Hematopoietic multipotent progenitor cell treated with erythropoietin and hydrocortisone succinate and interleukin-3 and kit ligand, for 17 days (in vitro differentiated cells): ENCODE measurements around the gene CNTNAP2.

Experiments used
- DNase-seq: peaks from one replicate; pipeline ENCODE4 v3.0.0-alpha.2; 2015; ENCODE audit warnings: low spot score

CNTNAP2 gene

DNA sequence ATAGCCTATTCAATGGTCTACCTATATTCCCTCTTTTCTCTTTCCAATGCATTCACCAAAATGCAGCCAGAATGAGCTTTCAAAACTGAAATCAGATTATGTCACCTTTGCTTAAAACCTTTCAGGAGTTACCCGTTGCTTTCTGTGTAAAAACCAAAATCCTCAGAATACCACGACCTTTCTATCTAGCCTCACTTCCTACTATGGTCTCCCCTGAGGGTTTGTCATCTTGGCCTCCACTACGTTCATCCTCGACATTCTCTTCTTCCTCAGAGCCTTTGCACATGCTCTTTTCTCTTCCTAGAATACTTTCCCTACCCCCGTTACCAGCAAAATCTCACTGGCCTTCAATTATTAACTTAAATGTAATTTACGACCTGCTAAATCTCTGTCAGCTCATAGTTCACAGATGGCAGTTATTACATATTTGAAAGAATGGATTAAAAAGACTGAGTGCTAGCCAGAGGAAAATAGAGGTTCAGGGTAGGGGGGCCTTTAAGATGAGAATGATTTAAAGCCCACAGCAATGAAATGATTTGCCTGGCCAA is 2093.1 kb downstream of the CNTNAP2 start:
- no peak for DNase-seq

DNA sequence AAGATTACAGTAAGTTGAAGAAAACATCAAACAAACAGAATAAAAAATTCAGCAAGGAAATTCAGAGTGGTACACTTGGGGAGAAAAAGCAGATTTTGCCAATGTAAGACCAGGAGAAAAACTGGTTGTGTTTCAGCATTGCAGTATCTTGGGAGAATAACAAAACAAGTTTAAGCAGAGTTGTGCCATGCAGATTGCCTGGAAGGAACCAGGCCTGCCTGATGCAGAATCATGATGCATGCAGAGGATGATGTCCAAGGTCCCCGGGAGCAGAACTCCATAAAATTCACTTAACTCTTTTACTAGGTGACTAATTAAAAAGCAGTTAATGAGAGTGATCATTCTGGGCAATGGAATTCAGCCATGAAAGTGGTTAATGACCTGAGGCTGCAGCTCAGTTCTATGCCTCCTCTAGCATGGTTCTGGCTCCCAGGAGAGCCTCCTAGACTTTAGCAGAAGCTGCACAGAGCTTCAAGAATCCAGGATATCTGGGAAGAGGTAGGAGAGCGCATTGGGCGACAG is 2094.3 kb downstream of the CNTNAP2 start:
- no peak for DNase-seq

DNA sequence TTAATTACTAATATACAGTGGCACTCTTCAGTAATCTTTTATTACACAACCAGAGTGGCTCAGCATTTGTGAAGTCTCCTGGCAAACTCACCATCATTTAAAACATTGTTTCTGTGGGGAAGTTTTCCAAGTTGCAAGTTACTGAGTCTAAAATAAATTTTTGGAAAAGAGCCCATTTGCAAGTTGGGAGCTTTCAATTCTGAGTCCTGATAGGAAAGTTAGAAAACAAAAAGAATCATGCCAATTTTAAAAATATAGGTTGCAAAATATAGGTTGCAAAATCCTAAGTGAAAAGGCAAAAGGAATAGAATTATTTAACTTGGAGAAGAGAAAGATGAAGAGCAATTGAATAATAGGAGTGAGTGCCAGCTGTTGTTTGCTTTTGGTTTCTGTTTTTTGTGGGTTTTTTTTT is 2095.1 kb downstream of the CNTNAP2 start:
- DNase-seq, result no peak

DNA sequence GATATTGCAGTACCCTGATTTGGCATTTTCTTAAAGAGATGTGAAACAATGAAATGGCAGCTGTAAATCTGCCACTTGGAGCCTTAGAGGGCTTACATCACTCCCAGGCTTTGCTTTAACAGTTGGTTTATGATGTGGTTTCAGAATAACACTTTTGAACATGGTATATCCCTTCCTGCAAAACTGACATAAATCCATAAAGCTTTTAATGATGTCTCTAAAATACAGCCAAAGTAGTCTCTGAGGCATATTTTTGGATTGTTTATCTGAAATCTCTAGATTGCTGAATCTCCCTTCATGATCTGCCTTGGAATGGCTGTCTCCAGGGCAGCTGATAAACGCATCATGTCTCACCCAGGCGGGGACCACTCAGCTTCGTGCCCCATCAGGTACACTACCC is 2096.1 kb downstream of the CNTNAP2 start:
- DNase-seq, result no peak

DNA sequence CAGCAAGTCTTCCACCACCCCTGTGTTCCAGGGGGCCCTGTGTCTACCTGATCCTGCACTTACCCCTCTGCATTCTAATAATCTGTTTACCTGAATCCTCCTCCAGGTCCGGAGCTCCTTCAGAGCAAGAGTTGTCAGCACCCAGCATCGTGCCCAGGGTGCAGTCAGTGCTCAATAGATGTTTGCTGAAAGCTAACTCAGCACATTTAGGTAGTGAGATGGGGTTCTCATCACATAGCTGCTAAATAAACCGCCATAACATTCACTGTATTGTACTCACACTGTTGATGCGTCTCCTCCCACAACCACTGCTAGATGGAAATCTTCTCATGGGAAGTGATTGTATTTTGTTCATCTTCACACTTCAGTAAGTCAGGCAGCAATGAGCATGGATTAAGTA is 2097.5 kb downstream of the CNTNAP2 start:
- no peak for DNase-seq

DNA sequence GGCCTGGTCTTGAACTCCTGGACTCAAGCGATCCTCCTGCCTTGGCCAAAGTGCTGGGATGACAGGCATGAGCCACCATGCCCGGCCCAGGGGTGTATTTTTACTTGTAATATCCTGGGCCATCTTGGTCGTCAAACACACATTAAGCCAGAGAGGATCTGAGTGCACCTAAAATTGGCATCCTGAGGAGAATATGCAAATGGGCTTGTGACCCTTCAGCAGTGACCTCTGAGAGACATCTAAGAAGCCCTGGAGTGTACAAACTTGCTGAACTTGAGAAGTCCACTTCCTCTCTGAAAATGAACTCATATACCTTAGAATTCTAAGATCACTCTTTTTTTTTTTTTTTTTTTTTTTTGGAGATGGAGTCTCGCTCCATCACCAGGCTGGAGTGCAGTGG is 2102.0 kb downstream of the CNTNAP2 start:
- DNase-seq, result no peak

DNA sequence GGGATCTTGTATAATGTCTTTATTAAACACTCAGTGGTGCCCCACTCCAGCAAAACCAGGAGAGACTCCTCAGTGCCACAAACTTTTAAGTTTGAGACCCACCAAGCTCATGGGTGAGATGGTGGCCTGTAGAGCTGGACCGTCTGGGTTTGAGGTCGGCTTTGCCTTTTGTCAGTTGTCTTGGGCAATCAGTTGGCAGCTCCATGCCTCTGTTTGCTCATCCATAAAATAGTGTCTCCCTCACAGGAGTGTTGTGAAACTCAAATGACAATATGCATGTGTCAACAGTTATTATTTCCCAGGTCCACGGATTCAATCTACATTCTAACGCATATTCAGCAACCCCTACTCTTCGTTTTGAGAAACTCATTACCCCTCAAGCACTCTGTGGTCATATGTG is 2106.1 kb downstream of the CNTNAP2 start:
- DNase-seq, result no peak

DNA sequence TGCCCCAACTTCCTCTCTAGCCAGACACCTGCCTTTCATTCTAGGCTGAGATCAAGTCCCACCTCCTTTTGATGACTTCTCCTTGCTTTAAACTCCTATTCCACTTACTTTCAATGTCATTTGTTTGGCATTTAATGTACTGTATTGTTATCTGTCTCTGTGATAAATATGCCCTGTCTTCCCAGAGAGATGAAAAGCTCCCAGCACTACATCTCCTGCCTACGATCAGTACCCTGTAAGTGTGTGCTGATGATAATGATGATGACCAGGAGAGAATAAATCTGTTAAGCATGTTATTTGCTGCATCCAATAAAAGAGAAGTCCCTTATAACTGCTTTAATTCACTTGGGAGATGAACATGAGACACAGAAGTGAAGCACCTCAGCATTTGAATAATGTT is 2106.6 kb downstream of the CNTNAP2 start:
- DNase-seq, result no peak

DNA sequence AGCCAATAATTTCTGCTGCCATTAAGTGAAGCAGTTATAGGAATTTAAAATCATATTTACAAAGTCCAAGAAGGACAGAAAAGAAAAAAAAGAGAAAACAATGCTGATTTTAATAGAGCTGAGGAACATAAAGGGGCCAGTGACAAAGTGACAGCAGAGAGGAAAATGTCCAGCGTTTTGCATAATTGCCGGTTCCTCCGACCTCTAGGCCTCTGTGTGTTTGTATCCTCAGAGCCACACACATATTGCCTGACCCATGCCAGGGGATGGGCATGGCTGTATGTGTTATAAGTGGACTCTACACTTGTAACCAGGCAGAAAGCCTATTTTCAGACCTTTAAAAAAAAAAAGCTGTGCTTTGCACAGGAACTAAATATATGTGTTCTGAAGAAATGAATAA is 2107.1 kb downstream of the CNTNAP2 start:
- no peak for DNase-seq

DNA sequence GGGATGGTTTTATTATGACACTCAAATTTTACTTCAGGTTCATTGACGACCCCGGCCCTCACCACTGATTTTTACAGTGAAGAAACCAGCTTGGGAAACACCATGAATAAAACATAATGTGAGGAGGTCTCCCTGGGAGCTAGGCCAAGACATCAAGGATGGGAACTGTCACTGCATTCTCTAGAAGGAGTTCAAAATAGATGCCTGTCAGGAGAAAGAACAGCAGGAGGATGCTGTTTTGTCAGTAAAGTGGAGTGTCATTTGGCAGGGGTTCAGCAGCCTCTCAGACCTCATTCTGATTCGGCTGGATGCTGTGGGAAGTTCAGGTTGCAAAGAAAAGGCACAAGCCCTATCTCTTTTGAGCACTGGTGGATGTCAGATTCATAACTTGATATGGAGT is 2113.7 kb downstream of the CNTNAP2 start:
- no peak for DNase-seq

DNA sequence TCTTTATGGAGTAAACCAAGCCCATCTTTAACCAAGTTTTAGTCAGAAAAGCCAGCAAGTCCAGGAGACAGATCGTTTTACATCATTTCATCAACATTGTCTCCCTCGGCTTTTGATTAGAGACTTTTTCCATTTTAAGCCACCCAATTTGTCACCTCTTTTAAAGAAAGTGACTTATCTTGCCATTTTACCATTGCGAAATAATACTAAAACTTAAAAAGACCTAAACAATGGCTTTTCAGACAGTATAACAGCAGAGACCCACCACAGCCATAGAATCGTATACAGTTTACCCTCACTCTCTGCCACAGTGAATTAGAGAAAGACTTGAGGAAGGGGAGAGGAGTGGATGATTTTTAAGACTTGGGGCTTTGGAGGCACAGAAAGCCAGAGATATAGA is 2114.3 kb downstream of the CNTNAP2 start:
- no peak for DNase-seq

DNA sequence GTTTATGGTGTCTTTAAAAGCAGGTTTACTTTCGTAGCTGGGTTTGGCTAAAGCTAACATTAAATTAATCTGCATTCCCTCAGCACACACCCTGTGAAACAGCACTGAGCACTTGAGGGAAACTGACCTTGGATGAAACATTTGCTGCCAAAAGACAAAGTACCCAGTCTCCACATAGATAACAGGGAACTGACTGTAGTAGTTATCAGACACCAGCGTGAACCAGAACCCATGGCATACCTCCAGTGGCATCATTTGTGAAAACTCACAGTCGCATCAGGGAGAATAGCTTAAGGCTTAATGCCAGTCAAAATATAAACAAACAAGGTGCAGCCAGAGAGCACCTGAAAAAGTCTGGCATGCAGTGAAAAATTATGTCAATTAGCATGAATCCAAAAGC is 2116.2 kb downstream of the CNTNAP2 start:
- DNase-seq, result no peak

DNA sequence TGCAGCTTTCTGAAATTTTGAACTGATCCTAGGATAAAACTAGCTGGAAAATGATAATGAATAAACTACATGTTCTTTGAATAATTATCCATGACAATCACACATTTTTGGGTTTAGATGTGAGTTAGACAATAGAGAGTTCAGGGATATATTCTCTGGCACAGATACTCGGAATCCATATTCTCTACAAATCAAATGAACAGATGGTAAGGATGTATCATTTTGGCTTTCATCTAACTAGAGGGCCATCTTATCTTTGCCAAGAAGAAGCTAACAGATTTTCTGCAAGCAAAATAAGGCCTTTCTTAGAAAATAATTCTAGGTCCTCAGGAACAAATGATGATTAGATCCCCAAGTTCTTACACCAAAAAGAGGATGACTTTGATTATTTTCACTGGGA is 2118.1 kb downstream of the CNTNAP2 start:
- DNase-seq, result no peak

DNA sequence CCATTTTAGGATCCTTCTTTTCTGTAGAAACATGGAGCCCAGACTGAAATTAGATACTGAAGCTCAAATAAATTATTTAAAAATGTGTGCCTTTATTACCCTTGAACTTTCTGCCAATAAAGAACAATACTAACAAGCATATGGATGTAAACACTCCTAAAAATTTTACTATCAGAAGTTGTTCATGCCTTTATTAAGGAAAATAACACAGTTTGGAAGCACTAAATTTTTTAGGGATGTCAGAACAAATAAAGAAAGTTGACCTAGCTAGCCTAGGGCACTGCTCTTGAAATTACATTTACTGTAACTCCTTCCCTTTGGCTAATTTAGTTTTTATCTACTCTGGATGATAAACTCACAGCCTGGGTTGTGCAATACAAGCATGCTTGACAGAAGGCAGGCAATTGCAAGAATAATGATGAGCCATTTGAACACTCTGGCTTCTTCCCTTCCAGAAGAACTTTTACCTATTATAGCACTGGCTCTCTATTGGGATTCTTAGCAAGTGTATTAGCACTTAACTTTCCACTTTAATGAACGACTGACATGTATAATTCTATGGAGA is 2122.2 kb downstream of the CNTNAP2 start:
- no peak for DNase-seq

DNA sequence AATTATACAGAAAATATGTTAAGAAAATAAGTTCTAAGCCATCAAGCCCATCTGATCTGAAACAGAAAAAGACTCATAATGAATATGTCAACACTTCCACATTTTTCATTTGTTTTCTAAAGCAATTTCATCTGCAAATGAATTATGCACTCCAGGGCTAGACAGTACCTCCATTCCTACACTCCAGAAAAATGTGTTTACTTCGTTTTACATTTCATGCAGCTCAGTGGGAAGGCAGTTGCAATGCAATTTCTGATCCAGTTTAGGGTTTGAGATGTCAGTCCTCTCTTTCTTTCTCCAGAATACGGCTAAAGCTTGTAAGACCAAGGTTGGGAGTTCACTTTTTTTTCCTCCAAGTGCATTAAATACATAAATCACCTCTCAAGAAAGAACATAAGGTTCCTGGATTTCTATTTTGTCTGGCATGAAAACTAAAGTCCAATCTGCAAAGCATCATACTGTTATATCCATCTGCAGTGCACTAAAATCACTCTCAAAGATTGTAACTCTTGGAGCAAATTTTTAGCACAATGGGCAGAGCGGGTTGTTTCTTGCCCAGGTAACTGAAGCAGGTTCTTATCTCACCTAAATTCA is 2125.2 kb downstream of the CNTNAP2 start:
- DNase-seq, result no peak

DNA sequence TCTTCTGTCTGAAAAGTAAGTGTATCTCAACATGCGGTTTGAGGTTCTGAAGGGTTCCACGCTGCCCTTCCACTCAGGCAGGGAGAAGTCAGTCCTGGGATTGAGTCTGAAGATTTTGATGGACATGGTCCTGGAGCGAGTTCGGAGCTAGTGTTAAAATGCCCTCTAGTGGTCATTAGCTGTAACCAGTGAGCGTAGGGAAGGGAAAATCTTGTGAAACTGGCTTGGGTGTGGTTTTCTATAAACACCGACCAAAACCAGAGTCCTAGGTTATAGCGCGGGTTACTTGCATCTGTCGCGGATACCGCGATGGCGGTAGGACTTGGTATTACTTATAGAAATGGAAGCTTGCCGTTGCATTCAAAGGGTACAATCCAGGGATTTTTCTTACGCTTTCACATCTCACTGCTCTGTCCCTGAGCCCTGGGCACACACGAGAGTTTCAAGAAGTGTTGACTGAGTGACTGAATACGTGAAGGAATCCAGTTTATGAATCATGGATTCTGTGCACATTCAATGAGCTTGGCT is 2125.8 kb downstream of the CNTNAP2 start:
- peak; percentile 15 for DNase-seq

DNA sequence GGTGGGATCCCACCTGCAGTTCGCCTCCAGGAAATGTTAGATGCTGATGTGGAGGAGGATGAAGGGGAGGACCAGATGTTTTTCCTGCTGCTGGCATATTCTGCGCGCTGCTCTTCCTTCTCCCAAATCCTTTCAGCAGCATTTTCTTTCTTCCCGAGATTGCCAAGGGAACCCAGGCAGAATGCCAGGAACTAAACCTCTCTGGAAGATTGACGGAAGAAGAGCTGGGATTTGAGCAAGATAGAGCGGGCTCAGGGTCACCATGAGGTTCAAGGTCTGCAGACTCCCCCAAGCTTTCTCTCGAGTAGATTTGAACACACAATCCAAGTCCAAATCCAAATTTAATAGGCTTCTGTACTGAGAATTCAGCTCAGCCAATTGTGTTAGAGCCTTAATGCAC is 2128.8 kb downstream of the CNTNAP2 start:
- no peak for DNase-seq

DNA sequence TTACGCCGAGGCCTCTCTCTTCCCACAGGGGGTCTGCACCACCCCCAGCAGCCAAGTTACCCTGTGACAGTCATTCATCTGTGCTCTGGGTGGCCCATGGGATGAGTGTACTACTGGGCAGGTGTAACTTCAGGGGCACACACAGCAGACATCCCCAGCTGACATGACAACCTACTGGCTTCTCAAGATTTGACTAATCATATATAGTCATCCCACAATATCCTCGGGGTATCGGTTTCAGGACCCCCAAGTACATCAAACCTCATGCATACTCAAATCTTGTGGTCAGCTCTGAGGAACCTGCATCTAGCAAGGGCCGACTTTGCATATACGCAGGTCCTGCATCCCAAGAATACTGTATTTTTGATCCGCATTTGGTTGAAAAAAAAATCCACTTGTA is 2137.0 kb downstream of the CNTNAP2 start:
- no peak for DNase-seq

DNA sequence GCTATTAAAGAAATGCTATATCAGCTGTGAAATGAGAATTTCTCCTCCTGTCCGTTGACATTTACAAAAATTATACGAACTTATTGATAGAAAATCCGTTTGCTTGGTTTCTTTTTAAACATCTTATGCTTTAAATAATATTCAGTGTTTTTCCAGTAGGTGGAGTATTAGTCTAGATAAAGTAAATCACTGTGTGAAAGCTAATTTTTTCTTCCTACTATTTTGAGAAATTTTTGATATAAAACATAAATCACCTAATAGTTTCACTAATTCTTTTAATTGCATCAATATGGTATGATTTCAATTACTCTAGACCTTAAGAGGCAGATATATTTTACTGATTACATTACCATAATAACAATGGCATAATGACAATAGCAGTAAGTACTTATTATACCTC is 2138.7 kb downstream of the CNTNAP2 start:
- DNase-seq, result no peak

DNA sequence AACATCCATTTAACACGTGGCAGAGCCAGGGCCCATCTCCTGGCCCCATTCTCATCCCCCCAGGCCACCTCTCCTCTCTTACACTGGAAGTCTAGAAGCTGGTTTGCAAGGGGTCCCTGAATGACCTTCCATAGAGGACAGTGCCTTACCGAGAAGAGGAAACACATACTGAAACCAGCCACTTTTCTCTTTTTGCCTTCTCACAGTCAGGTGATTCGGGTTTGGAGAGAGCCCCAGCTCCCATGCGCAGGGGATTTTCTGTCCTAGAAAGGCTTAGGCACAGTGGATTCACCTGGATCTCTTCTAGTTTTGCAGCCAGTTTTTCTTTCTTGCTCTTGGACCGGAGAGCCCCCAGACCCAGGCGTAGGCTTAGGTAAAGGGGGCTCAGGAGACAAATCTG is 2139.8 kb downstream of the CNTNAP2 start:
- no peak for DNase-seq

DNA sequence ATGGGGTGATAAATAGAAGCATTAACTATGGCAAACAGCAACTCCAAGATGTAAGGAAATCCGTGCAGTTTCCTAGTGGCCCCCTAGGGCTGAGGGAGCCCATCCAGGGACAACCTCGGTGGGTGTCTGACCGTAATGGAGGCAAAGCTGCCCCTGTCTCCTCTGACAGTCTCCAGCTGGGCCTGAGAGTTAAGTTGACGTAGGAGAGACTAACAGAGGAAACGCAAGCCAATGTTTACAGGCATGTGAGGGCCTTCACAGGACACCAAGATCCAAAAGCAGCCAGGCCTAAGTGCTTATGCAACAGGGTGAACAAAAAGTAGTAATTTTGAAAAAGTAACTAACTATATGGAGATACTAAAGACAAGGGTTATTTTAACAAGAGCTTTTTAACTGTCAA is 2144.0 kb downstream of the CNTNAP2 start:
- no peak for DNase-seq

DNA sequence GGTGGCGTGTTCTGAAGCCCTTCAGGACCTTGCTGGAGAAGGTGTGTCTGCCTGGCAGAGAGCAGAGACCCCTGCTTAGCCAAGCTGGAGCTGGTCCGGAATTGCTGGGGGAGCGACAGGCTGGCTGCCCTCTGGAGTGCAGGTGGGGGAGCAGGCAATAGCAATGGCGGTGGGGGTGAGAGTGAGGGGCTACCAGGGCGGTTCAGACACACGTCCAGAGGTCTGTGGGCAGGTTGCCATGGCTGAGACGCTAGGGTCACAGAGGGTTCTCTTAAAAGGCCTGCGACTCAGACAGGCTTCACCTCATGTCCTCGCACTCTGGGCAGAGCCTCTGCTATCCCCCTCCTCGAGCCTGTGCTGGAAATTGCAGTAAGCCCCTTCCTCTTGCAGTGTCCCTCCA is 2144.9 kb downstream of the CNTNAP2 start:
- DNase-seq, result no peak

DNA sequence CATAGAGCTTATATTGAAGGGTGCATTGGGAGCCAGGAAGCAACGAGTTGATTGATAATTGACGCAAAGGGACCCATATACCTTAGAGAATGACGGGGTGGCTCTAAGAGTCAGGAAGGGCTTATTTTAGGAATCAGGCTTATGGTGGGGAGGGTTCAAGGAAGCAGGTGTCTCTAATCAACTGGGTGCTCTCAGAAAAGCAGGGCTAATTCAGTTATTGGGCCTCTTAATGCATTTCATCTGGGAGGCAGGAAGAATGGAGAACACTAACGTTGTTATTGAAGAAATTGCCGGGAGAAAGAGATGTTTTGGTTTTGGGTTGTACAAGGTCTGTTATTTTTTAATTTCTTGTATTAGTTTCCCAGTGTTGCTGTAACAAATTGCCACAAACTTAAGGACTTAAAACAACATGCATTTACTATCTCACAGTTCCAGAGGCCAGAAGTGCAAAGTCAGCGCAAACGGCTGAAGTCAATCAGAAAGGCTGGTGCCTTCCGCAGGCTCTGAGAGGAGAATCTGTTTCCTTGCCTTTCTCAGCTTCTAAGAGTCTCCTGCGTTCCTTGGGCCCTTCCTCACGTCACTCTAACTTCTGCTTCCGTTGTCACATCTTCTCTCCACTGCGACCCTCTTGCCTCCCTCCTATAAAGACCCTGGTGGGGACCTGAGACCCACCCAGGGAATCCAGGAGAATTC is 2145.5 kb downstream of the CNTNAP2 start:
- DNase-seq, result no peak
